HepG2 (cell line): ENCODE measurements around the gene DDX24. TPM values are rescaled to one million over a fixed set of nuclear protein-coding genes. Genes with fewer than 3 reads are reported as not detected.

Experiments used
- ARID4A ChIP-seq: sonication (generic); formaldehyde crosslinking; IDR thresholded peaks from 2 replicates; pipeline ENCODE4 v1.5.0; 2020; ENCODE audit warnings: mild to moderate bottlenecking, missing genetic modification reagents, borderline replicate concordance
- BRD4 ChIP-seq: sonication (generic); formaldehyde crosslinking; IDR thresholded peaks from 2 replicates; pipeline ENCODE4 v1.4.0; 2020; ENCODE audit warnings: missing genetic modification reagents
- CREM ChIP-seq, 2 experiments: sonication (generic) in 1 of 2; formaldehyde crosslinking in 1 of 2; IDR thresholded peaks; 2 replicates each; pipeline versions ENCODE4 v1.4.0 to v1.6.1; 2016 to 2020; ENCODE audit warnings: antibody characterized with exemption in 1 of 2, mild to moderate bottlenecking in 1 of 2, missing genetic modification reagents in 1 of 2
- DNMT3B ChIP-seq: conservative IDR thresholded peaks from 2 replicates; pipeline ENCODE4 v1.6.1; 2016; ENCODE audit warnings: missing biosample characterization, control low read depth
- ELF1 ChIP-seq: sonication (generic); formaldehyde crosslinking; IDR thresholded peaks from 2 replicates; pipeline ENCODE4 v1.4.0; 2020; ENCODE audit warnings: missing genetic modification reagents
- FOXA1 ChIP-seq, 2 experiments: fragments of 450-650 bp in 1 of 2; sonication (generic) in 1 of 2; formaldehyde crosslinking in 1 of 2; IDR thresholded peaks; 2 replicates each; pipeline versions ENCODE4 v1.4.0 to v1.6.1; 2016 to 2020; ENCODE audit warnings: missing genetic modification reagents in 1 of 2
- KLF16 ChIP-seq, 2 experiments: sonication (generic) in 1 of 2; formaldehyde crosslinking in 1 of 2; IDR thresholded peaks; 2 replicates each; pipeline versions ENCODE4 v1.6.1 to v1.8.0; 2016 to 2023; ENCODE audit warnings: missing genetic modification reagents in 2 of 2, missing compliant biosample characterization in 1 of 2
- MAF1 ChIP-seq: sonication (generic); formaldehyde crosslinking; IDR thresholded peaks from 2 replicates; pipeline ENCODE4 v1.5.0; 2020; ENCODE audit warnings: missing genetic modification reagents, borderline replicate concordance
- MTF2 ChIP-seq: sonication (generic); formaldehyde crosslinking; IDR thresholded peaks from 2 replicates; pipeline ENCODE4 v1.5.0; 2020; ENCODE audit warnings: missing genetic modification reagents, borderline replicate concordance
- NBN ChIP-seq: fragments of 450-650 bp; conservative IDR thresholded peaks from 2 replicates; pipeline ENCODE4 v1.6.1; 2017
- SALL1 ChIP-seq: sonication (generic); formaldehyde crosslinking; IDR thresholded peaks from 2 replicates; pipeline ENCODE4 v1.8.0; 2022; ENCODE audit warnings: mild to moderate bottlenecking, missing genetic modification reagents
- TFAP4 ChIP-seq: sonication (generic); IDR thresholded peaks from 2 replicates; pipeline ENCODE4 v1.6.1; 2016; ENCODE audit warnings: low read depth, borderline replicate concordance
- TP53 ChIP-seq: sonication (generic); formaldehyde crosslinking; conservative IDR thresholded peaks from 2 replicates; pipeline ENCODE4 v1.4.0; 2020; ENCODE audit warnings: missing genetic modification reagents
- ZNF124 ChIP-seq: sonication (generic); formaldehyde crosslinking; IDR thresholded peaks from 2 replicates; pipeline ENCODE4 v1.4.0; 2020; ENCODE audit warnings: missing genetic modification reagents
- ZNF33B ChIP-seq: sonication (generic); formaldehyde crosslinking; IDR thresholded peaks from 2 replicates; pipeline ENCODE4 v1.5.1; 2020; ENCODE audit warnings: mild to moderate bottlenecking, missing genetic modification reagents
- ZNF430 ChIP-seq: sonication (generic); formaldehyde crosslinking; IDR thresholded peaks from 2 replicates; pipeline ENCODE4 v1.9.0; 2021; ENCODE audit warnings: mild to moderate bottlenecking, missing genetic modification reagents
- ZNF431 ChIP-seq: sonication (generic); formaldehyde crosslinking; IDR thresholded peaks from 2 replicates; pipeline ENCODE4 v1.9.0; 2022; ENCODE audit warnings: missing genetic modification reagents, low read depth, mild to moderate bottlenecking, borderline replicate concordance
- ZNF569 ChIP-seq: sonication (generic); formaldehyde crosslinking; IDR thresholded peaks from 2 replicates; pipeline ENCODE4 v1.5.0; 2020; ENCODE audit warnings: mild to moderate bottlenecking, missing genetic modification reagents, moderate library complexity, borderline replicate concordance
- ZNF639 ChIP-seq: conservative IDR thresholded peaks from 2 replicates; pipeline ENCODE4 v1.6.1; 2018; ENCODE audit warnings: missing genetic modification reagents
- ZNF850 ChIP-seq: sonication (generic); formaldehyde crosslinking; conservative IDR thresholded peaks from 2 replicates; pipeline ENCODE4 v1.9.0; 2021; ENCODE audit warnings: mild to moderate bottlenecking, missing genetic modification reagents
- ZSCAN20 ChIP-seq: sonication (generic); formaldehyde crosslinking; IDR thresholded peaks from 2 replicates; pipeline ENCODE4 v1.4.0; 2020; ENCODE audit warnings: missing genetic modification reagents, mild to moderate bottlenecking, borderline replicate concordance
- ZUFSP ChIP-seq: sonication (generic); formaldehyde crosslinking; IDR thresholded peaks from 2 replicates; pipeline ENCODE4 v1.9.0; 2021; ENCODE audit warnings: missing genetic modification reagents, mild to moderate bottlenecking, borderline replicate concordance
- polyA plus RNA-seq, 8 experiments: library from polyadenylated mRNA; depleted of rRNA in 3 of 8; stranded (reverse) in 7 of 8; unstranded in 1 of 8; fragments of >200 nt; fragmentation: Illumina TruSeq in 4 of 8; extraction: Trizol in 4 of 8; gene quantifications; 2 replicates each; pipeline versions ENCODE4 v1.2.1 to v1.2.3, GENCODE V29; 2011 to 2016; ENCODE audit warnings: low read depth in 4 of 8, missing spikeins in 1 of 8, mixed read lengths in 1 of 8; ENCODE audit not compliant: insufficient read depth in 1 of 8
- total RNA-seq, 5 experiments: library from RNA; depleted of rRNA; stranded (reverse); fragments of >200 nt; fragmentation: Illumina TruSeq; extraction: Trizol; gene quantifications; 2 replicates each; pipeline ENCODE4 v1.2.3, GENCODE V29; 2016; ENCODE audit warnings: low read depth in 1 of 5

The DDX24 gene
- total and polyA plus RNA-seq, 2 of the 13 experiments (the other 11 are each of a cell fraction or from before 2014, with no cell fraction given): 67.3 to 149 TPM

- no peak; the same call in 1 of the 2 replicates for TF ChIP-seq TFAP4
- no peak for TF ChIP-seq SALL1 (CRISPR knock-in tag)
- TF ChIP-seq ZNF124: no peak
- TF ChIP-seq ZNF639 (CRISPR knock-in tag): no peak
- TF ChIP-seq ZSCAN20 (CRISPR knock-in tag): no peak
- no peak for TF ChIP-seq MTF2 (CRISPR knock-in tag)
- TF ChIP-seq ZNF430 (CRISPR knock-in tag): no peak
- TF ChIP-seq ZNF431 (CRISPR knock-in tag): no peak
- TF ChIP-seq ZUFSP: no peak
- no peak for TF ChIP-seq NBN
- 0 out of 2 replicates have a peak, but pooled peaks have one; percentile 17 for TF ChIP-seq ELF1 (CRISPR knock-in tag)
- no peak for TF ChIP-seq ARID4A (CRISPR knock-in tag)
- no peak for TF ChIP-seq ZNF850 (CRISPR knock-in tag)
- no peak for TF ChIP-seq DNMT3B (CRISPR knock-in tag)
- no peak for TF ChIP-seq MAF1 (CRISPR knock-in tag)
- no peak for TF ChIP-seq ZNF569 (CRISPR knock-in tag)
- no peak for TF ChIP-seq FOXA1 (IDR thresholded peaks at IDR 0.05)
- TF ChIP-seq FOXA1 (CRISPR knock-in tag; IDR thresholded peaks at IDR 0.05): no peak
- TF ChIP-seq TP53 (CRISPR knock-in tag): no peak
- no peak for TF ChIP-seq BRD4
- TF ChIP-seq ZNF33B (CRISPR knock-in tag): no peak
- TF ChIP-seq KLF16 (CRISPR knock-in tag; IDR thresholded peaks at IDR 0.05): no peak
- no peak for TF ChIP-seq CREM (IDR thresholded peaks at IDR 0.05)
- TF ChIP-seq CREM (CRISPR knock-in tag; IDR thresholded peaks at IDR 0.05): no peak
Observed at GRCh38 chr14:94001501-94002396, 79.3 kb downstream of the DDX24 start (continued).
